Kidney epithelial cell (primary cell): Measurements from ENCODE around the gene CYTH4. TPM values are rescaled to one million over a fixed set of nuclear protein-coding genes. Genes with fewer than 3 reads are reported as not detected.

Experiments used
- DNase-seq: peaks from one replicate; pipeline ENCODE4 v3.0.0-alpha.2; 2010; ENCODE audit warnings: low read depth
- H3K27me3 ChIP-seq: 2 replicates; pipeline ENCODE4 v1.6.0; 2011; ENCODE audit warnings: low read length; ENCODE audit not compliant: control insufficient read depth, insufficient read depth
- H3K36me3 ChIP-seq: 2 replicates; pipeline ENCODE4 v1.5.1; 2011; ENCODE audit warnings: low read length; ENCODE audit not compliant: control insufficient read depth, insufficient read depth
- H3K4me3 ChIP-seq: 2 replicates; pipeline ENCODE4 v1.5.1; 2011; ENCODE audit warnings: low read depth, mild to moderate bottlenecking, control low read depth, low read length
- total RNA-seq: library from RNA; depleted of rRNA; stranded (reverse); fragments of >200 nt; gene quantifications from 2 replicates; pipeline ENCODE4 v1.2.3, GENCODE V29; 2015
- TF ChIP-seq, protein P1 (sequence below): IDR thresholded peaks from 2 replicates; pipeline ENCODE4 v1.5.1; 2011; ENCODE audit warnings: mild to moderate bottlenecking, moderate library complexity, low read length, control low read depth, inconsistent platforms; ENCODE audit not compliant: insufficient read depth, poor library complexity, severe bottlenecking

CYTH4 gene
- total RNA-seq, 1 donor from 2014 or later, result not detected

DNA sequence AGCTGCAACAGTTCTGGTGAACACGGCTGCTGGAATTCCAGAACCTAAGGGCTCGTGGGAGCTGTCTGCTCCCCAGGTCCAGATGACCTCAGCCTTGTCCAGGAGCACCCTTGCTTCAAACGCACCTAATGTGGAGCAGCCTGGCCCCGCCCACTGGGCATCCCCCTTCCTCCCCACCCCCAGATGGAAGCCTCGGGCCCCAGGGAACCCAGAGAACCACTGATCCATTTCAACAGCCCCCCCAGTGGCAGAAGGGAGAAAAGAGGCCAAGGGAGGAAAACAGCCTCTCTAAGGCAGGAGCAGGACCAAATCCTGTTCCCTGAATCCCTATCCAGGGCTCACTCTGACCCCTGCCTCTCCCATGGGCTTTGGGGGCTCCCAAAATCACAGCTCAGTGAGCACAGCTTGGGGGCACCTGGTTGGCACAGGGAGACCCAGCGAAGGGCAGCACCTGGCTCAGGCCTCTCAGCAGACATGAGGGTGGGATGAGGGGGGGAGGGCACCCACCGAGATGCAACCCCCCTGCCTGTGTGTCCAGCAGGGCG lies 1.2 kb downstream of the CYTH4 start:
- TF ChIP-seq, protein P1, sequence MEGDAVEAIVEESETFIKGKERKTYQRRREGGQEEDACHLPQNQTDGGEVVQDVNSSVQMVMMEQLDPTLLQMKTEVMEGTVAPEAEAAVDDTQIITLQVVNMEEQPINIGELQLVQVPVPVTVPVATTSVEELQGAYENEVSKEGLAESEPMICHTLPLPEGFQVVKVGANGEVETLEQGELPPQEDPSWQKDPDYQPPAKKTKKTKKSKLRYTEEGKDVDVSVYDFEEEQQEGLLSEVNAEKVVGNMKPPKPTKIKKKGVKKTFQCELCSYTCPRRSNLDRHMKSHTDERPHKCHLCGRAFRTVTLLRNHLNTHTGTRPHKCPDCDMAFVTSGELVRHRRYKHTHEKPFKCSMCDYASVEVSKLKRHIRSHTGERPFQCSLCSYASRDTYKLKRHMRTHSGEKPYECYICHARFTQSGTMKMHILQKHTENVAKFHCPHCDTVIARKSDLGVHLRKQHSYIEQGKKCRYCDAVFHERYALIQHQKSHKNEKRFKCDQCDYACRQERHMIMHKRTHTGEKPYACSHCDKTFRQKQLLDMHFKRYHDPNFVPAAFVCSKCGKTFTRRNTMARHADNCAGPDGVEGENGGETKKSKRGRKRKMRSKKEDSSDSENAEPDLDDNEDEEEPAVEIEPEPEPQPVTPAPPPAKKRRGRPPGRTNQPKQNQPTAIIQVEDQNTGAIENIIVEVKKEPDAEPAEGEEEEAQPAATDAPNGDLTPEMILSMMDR, result peak; percentile 33
- Histone ChIP-seq H3K27me3 (no peaks in the 10 kb centered on the region), H3K36me3 (no peaks in the 10 kb centered on the region), H3K4me3 (no peak overlapping the region)
- DNase-seq, result no peak

DNA sequence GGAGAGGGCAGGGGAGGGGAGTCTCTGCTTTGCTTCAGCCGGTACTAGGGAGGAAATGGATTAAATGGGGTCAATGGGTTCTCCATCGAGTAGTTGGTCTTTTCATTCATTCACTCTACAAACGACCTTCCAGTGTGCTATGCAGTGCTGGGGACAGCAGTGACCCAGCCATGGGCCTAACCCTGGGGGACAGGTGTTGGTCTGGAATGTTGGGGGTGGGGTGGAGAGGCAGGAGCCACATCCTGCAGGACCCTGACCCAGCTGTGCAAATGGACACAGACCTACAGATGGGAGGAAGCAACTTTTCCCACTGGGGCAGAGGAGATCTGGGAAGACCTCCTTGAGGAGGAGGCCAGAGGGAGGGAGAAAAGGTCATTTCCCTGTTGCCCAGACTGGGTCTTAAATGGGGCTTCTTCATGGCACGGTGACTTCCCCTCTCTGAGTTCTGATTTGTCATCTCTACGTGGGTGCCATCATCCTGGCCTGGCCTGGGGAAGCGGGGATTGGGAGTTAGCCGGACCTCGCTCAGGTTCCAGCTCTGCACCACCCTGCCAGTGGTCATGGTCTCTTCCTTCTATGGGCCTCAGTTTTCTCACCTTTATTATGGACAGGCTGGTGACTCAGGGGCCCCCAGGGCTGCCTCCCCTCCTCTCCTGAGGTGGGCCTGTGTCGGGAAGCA lies 2.0 kb downstream of the CYTH4 start:
- Histone ChIP-seq H3K36me3 (no peaks in the 10 kb centered on the region), H3K4me3 (no peak overlapping the region), H3K27me3 (no peaks in the 10 kb centered on the region)
- TF ChIP-seq, protein P1, result no peak
- no peak for DNase-seq

DNA sequence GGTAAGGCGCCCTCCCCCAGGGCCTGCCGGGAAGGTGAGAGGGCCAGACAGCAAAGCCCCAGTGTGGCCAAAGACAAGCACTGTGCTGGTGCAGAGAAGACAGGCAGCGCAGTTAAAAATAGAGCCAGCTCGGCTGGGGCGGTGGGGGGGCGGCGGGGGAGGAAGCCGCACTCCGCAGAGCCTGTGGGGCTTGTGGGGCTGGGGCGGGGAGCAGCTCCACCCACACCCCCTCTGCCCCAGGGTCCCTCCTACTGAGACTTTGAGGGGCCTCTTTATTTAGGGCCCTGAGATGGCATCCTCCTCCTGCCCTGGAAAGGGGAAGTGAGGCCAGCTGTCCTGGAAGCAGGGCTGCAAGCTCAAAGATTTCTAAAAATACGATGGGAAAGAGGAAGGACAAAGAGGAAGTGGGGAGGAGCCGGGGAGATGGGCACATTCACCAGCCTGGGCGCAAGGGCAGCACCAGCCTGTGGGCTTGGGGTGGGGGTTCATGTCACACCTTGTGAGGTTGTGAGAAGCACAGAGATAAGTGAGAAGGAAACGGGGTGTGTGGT lies 2.6 kb downstream of the CYTH4 start:
- H3K4me3 ChIP-seq, result no peak overlapping the region
- TF ChIP-seq, protein P1, result no peak

DNA sequence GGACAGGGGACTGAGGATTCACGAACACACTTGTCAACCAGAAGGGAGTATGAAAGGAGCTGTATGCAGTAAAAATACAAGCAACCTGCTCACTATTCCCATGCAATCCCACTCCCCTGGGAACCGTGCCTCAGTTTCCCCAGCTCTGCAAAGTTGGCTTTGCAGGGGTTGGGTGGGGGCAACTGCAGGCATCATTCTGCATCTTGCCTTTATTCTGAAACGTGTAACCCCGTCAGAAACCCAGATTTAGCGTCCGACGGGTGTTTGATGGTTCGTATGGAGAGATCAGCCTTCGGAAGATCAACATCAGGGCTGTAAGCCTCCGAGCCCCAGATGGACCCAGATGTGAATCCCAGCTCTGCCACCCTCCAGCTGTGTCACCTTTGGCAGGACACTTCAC lies 3.6 kb downstream of the CYTH4 start:
- Histone ChIP-seq H3K27me3 (no peaks in the 10 kb centered on the region), H3K36me3 (no peaks in the 10 kb centered on the region), H3K4me3 (no peak overlapping the region)
- no peak for DNase-seq
- TF ChIP-seq, protein P1, result no peak

More for the DNA sequence above, 2.6 kb downstream of the CYTH4 start:
- no peaks in the 10 kb centered on the region for H3K36me3 ChIP-seq
- no peaks in the 10 kb centered on the region for H3K27me3 ChIP-seq
- DNase-seq, result no peak

DNA sequence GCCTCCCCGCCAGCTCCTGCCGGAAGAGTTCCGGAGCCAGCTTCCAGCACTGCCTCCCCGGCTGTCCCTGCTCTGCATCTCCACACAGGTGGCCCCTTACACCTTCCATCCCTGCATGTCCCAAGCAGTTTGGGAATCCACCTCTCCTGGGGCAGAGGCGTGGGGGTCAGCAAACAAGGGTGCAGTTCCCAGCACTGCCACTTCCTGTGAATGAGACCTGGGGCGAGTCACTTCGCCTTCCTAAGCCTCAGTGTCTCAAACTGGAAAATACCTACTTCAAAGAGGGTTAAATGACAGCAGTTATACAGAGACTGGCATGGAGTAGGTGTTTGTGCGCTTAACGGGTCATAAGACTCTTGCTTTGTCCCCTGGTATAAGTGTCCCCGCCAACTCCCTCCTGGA lies 5.2 kb downstream of the CYTH4 start:
- Histone ChIP-seq H3K4me3 (no peak overlapping the region), H3K27me3 (no peaks in the 10 kb centered on the region), H3K36me3 (no peaks in the 10 kb centered on the region)
- TF ChIP-seq, protein P1, result no peak
- no peak for DNase-seq
